Colonic mucosa (tissue), 4 donors: ENCODE measurements around the gene GSTCD. TPM values are rescaled to one million over a fixed set of nuclear protein-coding genes. Genes with fewer than 3 reads are reported as not detected.
A peak's percentile ranks its signal among the peaks of the same experiment; 100 is the strongest.
"Not testable (repeated sequence)": the region's sequence is repeated elsewhere in the genome, so short reads cannot be mapped to it uniquely, and the experiment has no call there.

Experiments
- DNase-seq: peaks from one replicate; pipeline ENCODE4 v3.0.0-alpha.2; 2020
- H3K27ac ChIP-seq: fragments of 200-600 bp; one replicate; pipeline ENCODE4 v1.8.0; 2021
- H3K27me3 ChIP-seq: fragments of 200-600 bp; one replicate; pipeline ENCODE4 v1.8.0; 2021
- H3K36me3 ChIP-seq: fragments of 200-600 bp; one replicate; pipeline ENCODE4 v1.8.0; 2021
- H3K4me1 ChIP-seq: fragments of 200-600 bp; one replicate; pipeline ENCODE4 v1.8.0; 2021; ENCODE audit warnings: mild to moderate bottlenecking
- H3K4me3 ChIP-seq: fragments of 200-600 bp; one replicate; pipeline ENCODE4 v1.8.0; 2021
- H3K9ac ChIP-seq, 2 donors: one replicate each; pipeline ENCODE4 v1.7.0; 2013; ENCODE audit warnings: control low read depth in 2 of 2, low read depth in 2 of 2, low read length in 2 of 2
- H3K9me3 ChIP-seq: fragments of 200-600 bp; one replicate; pipeline ENCODE4 v1.8.0; 2021
- CTCF ChIP-seq: fragments of 200-600 bp; IDR thresholded peaks from one replicate; pipeline ENCODE4 v1.8.0; 2022; ENCODE audit warnings: antibody characterized with exemption, mild to moderate bottlenecking
- intact Hi-C: fragments of 100-400 bp; cut with DNase I; formaldehyde crosslinking; loops from one replicate; pipeline ENCODE4 v1.14.1; 2022
- total RNA-seq, 2 donors: library from RNA; stranded (reverse); fragmentation: NEBNext Ultra II Directional in 1 of 2; extraction: Animal tissue kit (Norgen Biotek cat#: 25700) in 1 of 2; gene quantifications; one replicate each; pipeline ENCODE4 v1.2.1, GENCODE V29; 2021
- donor health status: healthy.
- donor health status: DM: no; HTN: no; CAD: no.
- donor health status: DM: no; HTN: no; CAD: no.

The GSTCD gene
- total RNA-seq, 2 donors from 2014 or later = 9.0 to 17.5 TPM

DNA sequence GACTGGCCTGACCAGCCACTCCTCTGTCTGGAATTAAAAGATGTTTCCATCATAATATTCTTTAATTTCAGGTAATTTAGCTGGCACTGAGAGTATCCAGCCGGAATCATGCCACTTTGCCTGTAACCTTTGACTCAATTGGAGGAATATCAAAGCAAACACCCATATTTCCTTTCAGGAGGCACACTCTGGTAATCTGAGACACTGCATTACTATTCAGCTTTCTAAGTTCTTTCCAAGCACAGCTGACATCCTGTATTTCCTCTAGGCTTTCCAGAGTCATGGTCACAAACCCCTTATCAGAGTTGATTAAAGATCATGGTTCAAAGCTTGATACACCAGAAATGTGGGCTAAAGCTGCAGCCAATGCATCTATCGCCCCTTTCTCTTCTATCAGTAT is 29.4 kb upstream of the GSTCD start:
- peaks cover 5% of the 10 kb centered on the region for H3K4me1 ChIP-seq
- peak overlapping the region; percentile 30 for H3K27ac ChIP-seq

GRCh38 chr4:105683038-105683437 is 25.5 kb upstream of the GSTCD start:
- no peak for TF ChIP-seq CTCF
- H3K36me3 ChIP-seq = no peaks in the 10 kb centered on the region
- peak; percentile 77 for DNase-seq

More for the DNA sequence above, 29.4 kb upstream of the GSTCD start:
- Histone ChIP-seq H3K36me3 (no peaks in the 10 kb centered on the region), H3K9ac (no peak overlapping the region), H3K9me3 (no peaks in the 10 kb centered on the region), H3K27me3 (no peaks in the 10 kb centered on the region), H3K4me3 (no peak overlapping the region)
- no peak for TF ChIP-seq CTCF
- DNase-seq = peak; percentile 24
- intact Hi-C loops = loop anchor here (10.0 kb wide), 1 partner anchor 154 kb away; no protein-coding TSS in a partner anchor

DNA sequence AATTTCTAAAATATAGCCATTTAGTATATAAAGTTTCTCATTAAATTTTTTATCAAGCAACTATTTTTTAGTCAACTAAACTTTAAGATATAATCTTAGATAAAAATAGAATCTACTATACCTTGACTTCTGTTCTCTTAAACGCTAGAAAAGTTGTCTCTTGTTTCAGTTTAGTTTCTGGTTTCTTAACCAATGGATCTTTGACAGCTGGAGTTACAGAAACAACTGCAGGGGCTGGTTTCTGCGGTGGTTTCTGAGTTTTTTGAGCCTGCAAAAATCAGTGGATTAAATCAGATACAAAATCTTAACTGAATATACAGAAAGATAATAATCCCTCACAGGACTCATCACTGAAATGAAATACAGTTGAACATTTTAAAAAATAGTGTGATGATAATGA is 22.0 kb upstream of the GSTCD start:
- intact Hi-C loops = no loop called here
- Histone ChIP-seq H3K27me3 (no peaks in the 10 kb centered on the region), H3K4me1 (no peaks in the 10 kb centered on the region), H3K27ac (no peak overlapping the region), H3K9me3 (no peaks in the 10 kb centered on the region), H3K9ac (no peak overlapping the region), H3K4me3 (no peak overlapping the region), H3K36me3 (no peaks in the 10 kb centered on the region)
- no peak for TF ChIP-seq CTCF
- DNase-seq = no peak

More at GRCh38 chr4:105683038-105683437, 25.5 kb upstream of the GSTCD start:
- no peak overlapping the region for H3K4me3 ChIP-seq
- H3K9me3 ChIP-seq = no peaks in the 10 kb centered on the region
- peaks cover 5% of the 10 kb centered on the region for H3K4me1 ChIP-seq
- intact Hi-C loops = no loop called here
- no peak overlapping the region for H3K9ac ChIP-seq
- no peak overlapping the region for H3K27ac ChIP-seq
- no peaks in the 10 kb centered on the region for H3K27me3 ChIP-seq

DNA sequence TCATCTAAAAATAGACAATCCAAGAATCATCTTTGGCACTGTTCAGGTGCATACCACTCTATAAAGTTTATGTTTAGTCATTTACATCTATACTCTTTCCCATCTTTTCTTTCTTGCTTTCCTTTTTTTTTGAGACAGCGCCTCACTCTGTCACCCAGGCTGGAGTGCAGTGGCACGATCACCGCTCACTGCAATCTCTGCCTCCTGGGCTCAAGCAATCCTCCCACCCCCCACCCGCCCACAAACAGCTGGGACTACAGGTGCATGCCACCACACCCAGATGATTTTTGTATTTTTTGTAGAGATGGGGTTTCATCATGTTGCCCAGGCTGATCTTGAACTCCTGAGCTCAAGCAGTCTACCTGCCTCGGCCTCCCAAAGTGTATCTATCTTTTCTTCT is 13.8 kb upstream of the GSTCD start:
- H3K27ac ChIP-seq, intact Hi-C loops, H3K27me3 ChIP-seq, H3K36me3 ChIP-seq, H3K4me3 ChIP-seq, DNase-seq, H3K4me1 ChIP-seq, H3K9me3 ChIP-seq, H3K9ac ChIP-seq: not testable (repeated sequence)

GRCh38 chr4:105695832-105696231 is 12.8 kb upstream of the GSTCD start:
- intact Hi-C loops, DNase-seq, H3K4me1 ChIP-seq, H3K4me3 ChIP-seq, H3K36me3 ChIP-seq, H3K27me3 ChIP-seq, H3K27ac ChIP-seq, H3K9me3 ChIP-seq, H3K9ac ChIP-seq: not testable (repeated sequence)

GRCh38 chr4:105698607-105699006 is 10.0 kb upstream of the GSTCD start:
- intact Hi-C loops = no loop called here
- TF ChIP-seq CTCF = no peak
- H3K9ac ChIP-seq = no peak overlapping the region
- H3K9me3 ChIP-seq = no peaks in the 10 kb centered on the region
- H3K4me3 ChIP-seq = no peak overlapping the region
- no peaks in the 10 kb centered on the region for H3K36me3 ChIP-seq
- no peaks in the 10 kb centered on the region for H3K27me3 ChIP-seq
- H3K27ac ChIP-seq = no peak overlapping the region
- no peaks in the 10 kb centered on the region for H3K4me1 ChIP-seq
- no peak for DNase-seq
